Stimulated activated CD8-positive, alpha-beta memory T cell treated with anti-CD3 and anti-CD28 coated beads, Interleukin-15, amount 100 ng/mL, for 48 hours (primary cell): ENCODE results near the gene KRTAP10-1.

ENCODE experiments used
- DNase-seq, 2 donors: peaks; one replicate each; pipeline ENCODE4 v3.0.0-alpha.2; 2020; ENCODE audit warnings: low read depth in 2 of 2

Gene KRTAP10-1

GRCh38 chr21:44515359-44516165 is 24.4 kb downstream of the KRTAP10-1 start:
- no peak for DNase-seq

GRCh38 chr21:44514746-44515358 is 25.1 kb downstream of the KRTAP10-1 start:
- no peak for DNase-seq

GRCh38 chr21:44514218-44514520 is 25.8 kb downstream of the KRTAP10-1 start:
- DNase-seq: no peak

DNA sequence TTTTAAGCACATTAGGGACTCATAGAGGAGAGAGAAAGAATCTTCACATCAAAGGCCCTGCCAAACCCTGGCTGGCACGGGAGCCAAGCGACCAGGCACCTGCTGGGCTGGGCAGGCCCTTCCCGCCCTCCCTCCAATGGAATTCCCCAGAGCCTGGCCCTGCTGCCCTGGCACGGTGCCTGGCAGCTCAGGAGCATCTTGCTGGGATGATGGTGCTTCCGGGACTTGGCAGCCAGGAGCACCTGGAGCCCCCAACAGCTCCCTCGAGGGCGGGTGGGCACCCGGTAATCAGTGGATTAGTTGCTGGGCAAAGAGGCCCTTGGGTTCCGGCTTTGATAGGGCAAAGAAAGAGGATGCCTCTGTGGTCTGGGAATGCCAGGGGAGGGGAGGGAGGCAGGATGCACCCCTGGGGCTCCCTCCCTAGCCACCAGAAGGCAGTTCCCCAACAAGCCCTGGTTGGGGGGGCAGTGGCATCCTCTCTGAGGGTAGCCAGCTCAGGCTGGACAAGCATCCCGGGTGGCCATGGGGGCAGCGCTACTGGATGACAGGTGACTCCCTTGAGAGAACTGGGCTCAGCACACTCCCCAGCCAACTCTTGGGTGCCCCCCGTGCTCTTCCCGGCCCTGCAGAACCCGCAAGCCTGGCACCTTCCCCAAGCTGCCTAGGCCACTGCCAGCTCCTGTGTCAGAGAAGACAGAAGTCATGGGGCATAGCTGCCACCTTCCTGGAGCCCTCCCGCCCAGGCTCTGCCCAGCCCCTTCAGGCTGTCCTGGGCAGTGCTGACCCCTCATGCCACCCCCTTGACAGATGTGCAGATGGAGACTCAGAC is 26.4 kb downstream of the KRTAP10-1 start:
- no peak for DNase-seq

- no peak for DNase-seq
These were observed 27.3 kb downstream of the KRTAP10-1 start for GRCh38 chr21:44512496-44513388.

DNA sequence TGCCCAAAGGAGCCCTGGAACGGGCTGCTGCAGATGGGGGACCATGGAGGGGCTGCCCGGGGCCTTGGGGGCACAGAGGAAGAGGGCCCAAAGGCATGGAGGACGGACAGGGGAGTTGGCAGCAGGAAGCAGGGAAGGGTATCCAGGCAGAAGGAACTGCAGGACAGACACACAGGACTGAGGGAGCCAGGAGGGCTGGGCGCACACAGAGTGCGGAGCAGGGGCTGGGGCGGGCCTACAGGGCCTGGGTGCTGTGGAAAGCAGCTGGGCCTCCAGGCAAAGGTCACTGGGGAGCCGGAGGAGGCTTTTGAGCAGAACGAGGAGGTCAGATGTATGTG is 28.1 kb downstream of the KRTAP10-1 start:
- DNase-seq: no peak

GRCh38 chr21:44511219-44511937 is 28.6 kb downstream of the KRTAP10-1 start:
- no peak for DNase-seq

GRCh38 chr21:44510508-44511218 is 29.3 kb downstream of the KRTAP10-1 start:
- peak; percentile 43 to 60 for DNase-seq

GRCh38 chr21:44510109-44510507 is 29.9 kb downstream of the KRTAP10-1 start:
- DNase-seq: no peak

DNA sequence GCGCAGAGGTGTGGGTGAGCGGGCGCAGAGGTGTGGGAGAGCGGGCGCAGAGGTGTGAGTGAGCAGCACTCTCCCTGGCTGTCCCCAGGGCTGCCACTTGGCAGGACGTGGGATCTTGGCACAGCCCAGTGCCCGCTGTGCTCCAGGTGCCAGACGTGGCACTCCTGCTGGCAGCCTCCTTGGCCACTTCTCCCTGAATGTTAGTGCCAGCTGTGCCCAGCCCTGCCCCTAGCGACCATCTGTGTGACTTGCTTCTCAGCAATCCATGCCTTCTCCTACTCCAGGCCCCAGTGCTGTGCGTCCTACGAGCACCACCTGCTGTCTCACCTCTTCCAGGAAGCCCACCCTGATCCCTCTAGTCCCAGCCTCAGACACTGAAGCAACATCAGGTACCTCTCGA is 30.5 kb downstream of the KRTAP10-1 start:
- DNase-seq: no peak

GRCh38 chr21:44508711-44509445 is 31.1 kb downstream of the KRTAP10-1 start:
- no peak for DNase-seq

DNA sequence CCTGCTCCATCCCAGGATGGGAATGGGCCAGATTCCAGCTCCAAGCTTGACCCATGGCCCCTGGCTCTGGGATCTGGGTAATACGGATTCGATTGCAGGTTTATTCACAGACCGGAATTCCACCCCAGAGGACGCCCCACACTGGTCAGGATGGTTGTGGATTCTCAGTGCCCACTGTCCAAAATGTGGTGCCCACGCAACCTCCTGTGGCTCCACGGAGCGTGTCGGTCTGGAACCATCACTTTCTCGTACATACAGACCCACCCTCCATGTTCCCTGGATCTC is 31.6 kb downstream of the KRTAP10-1 start:
- DNase-seq: no peak

GRCh38 chr21:44507673-44508425 is 32.1 kb downstream of the KRTAP10-1 start:
- DNase-seq: no peak

DNA sequence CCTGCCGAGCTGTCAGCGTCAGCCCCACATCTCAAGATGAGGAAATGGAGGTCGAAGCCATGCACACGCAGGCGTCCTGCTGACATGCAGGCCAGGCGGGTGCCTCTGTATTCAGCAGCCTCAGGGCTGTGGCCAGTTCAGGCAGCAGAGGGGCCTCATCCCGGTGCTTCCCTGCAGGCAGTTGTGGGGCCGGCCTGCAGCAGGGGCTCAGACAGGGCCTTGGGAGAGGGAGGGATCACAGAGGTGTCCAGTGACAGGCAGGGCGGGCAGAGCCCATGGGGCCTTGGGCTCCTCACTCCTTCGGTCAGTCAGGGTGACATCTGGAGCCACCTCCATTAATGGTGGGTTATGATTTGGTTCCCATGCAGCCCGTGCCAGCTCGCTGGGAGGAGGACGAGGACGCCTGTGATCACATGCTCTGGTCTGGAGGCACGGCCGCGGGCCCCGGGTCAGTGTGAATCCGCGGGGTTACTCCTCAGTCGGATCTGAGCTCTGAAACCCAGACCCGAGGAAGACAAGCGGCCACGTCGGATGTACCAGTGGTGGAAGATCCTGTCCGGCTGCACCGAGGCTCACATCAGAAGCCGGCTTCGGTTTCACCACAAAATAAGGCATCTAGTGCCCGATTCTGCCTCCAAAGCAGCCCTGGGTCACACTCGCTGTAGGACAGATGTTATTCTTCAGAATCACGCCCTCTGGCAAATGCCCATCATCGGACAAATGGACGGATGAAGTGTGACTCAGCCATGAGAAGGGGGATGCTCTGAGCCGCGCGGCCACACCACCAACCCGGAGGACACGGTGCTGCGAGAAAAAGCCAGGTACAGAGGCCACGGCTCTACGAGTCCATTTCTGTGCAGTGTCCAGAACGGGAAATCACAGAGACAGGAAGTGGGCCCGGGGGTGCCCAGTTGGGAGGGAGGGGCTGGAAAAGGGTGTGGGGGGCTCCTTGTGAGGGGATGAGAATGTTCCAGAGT is 33.4 kb downstream of the KRTAP10-1 start:
- DNase-seq: no peak

DNA sequence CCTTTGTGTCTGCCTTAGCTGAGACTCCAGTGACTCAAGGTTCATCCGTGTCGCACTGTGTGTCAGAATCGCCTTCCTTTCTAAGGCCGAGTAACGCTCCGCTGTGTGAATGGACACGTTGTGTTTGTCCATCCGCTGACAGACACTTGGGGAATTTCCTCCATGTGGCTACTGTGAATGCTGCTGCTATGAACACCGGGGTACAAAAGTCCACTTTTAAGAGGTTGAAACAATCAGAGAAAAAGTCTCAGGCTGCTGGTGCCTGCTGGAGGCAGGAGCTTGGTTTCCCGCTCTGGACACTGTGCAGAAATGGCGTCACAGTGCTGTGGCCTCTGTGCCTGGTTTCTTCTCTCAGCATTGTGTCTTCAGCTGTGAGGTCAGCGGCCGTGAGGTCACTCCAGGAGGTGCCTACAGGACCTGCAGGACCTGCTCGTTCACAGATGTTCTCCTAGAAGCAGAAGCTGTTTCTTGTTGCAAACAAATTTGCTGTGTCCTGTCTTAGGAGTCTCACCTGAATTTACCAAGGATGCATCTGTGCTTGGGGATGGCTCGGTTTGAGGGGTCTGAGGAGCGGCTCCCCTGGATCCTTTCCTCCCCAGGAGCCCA is 34.2 kb downstream of the KRTAP10-1 start:
- DNase-seq: no peak

DNA sequence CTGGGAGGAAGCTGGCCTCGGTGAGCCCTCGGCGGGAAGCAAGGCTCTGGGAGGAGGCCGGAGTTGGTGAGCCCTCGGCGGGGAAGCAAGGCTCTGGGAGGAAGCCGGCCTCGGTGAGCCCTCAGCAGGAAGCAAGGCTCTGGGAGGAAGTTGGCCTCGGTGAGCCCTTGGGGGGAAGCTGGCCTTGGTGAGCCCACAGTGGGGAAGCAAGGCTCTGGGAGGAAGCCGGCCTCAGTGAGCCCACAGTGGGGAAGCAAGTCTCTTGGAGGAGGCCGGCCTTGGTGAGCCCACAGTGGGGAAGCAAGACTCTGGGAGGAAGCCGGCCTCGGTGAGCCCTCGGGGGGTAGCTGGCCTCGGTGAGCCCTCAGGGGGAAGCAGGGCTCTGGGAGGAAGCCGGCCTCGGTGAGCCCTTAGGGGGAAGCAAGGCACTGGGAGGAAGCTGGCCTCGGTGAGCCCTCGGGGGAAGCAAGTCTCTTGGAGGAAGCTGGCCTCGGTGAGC is 36.0 kb downstream of the KRTAP10-1 start:
- DNase-seq: no peak
